Activated T-helper 1 cell treated with anti-CD3 and anti-CD28 coated beads, Interleukin-12 subunit alpha, Interleukin-12 subunit beta, Interleukin-2, Interleukin-4 antibody, amounts not matched to agents 30 ng/mL and 10 ng/mL and 1 ng/mL, durations not matched to agents 14 hours and 24 hours and 36 hours (primary cell): Measurements from ENCODE around the gene NANS. TPM values are rescaled to one million over a fixed set of nuclear protein-coding genes. Genes with fewer than 3 reads are reported as not detected.

Source experiments
- DNase-seq: peaks from one replicate; pipeline ENCODE4 v3.0.0; 2021; ENCODE audit warnings: low spot score
- H3K27ac Mint-ChIP-seq: one replicate; pipeline ENCODE4 v1.8.0; 2021; ENCODE audit warnings: mild to moderate bottlenecking, mixed read lengths
- H3K27me3 Mint-ChIP-seq: one replicate; pipeline ENCODE4 v1.8.0; 2022; ENCODE audit warnings: mild to moderate bottlenecking, moderate library complexity, mixed read lengths; ENCODE audit not compliant: insufficient read depth
- H3K36me3 Mint-ChIP-seq: one replicate; pipeline ENCODE4 v1.8.0; 2021; ENCODE audit warnings: low read depth, mixed read lengths
- H3K4me1 Mint-ChIP-seq: one replicate; pipeline ENCODE4 v1.8.0; 2021; ENCODE audit warnings: low read depth, mixed read lengths
- H3K4me3 Mint-ChIP-seq: one replicate; pipeline ENCODE4 v1.8.0; 2021; ENCODE audit warnings: mild to moderate bottlenecking, moderate library complexity, mixed read lengths
- H3K9me3 Mint-ChIP-seq: one replicate; pipeline ENCODE4 v1.8.0; 2021; ENCODE audit warnings: mixed read lengths
- intact Hi-C: fragments of 100-400 bp; cut with micrococcal nuclease; formaldehyde crosslinking; loops from one replicate; pipeline ENCODE4 v1.15.1; 2024
- total RNA-seq: library from RNA; stranded (reverse); gene quantifications from 2 replicates; pipeline ENCODE4 v1.2.3, GENCODE V29; 2022

The NANS gene
- total RNA-seq, 1 donor from 2014 or later: 55.5 TPM

DNA sequence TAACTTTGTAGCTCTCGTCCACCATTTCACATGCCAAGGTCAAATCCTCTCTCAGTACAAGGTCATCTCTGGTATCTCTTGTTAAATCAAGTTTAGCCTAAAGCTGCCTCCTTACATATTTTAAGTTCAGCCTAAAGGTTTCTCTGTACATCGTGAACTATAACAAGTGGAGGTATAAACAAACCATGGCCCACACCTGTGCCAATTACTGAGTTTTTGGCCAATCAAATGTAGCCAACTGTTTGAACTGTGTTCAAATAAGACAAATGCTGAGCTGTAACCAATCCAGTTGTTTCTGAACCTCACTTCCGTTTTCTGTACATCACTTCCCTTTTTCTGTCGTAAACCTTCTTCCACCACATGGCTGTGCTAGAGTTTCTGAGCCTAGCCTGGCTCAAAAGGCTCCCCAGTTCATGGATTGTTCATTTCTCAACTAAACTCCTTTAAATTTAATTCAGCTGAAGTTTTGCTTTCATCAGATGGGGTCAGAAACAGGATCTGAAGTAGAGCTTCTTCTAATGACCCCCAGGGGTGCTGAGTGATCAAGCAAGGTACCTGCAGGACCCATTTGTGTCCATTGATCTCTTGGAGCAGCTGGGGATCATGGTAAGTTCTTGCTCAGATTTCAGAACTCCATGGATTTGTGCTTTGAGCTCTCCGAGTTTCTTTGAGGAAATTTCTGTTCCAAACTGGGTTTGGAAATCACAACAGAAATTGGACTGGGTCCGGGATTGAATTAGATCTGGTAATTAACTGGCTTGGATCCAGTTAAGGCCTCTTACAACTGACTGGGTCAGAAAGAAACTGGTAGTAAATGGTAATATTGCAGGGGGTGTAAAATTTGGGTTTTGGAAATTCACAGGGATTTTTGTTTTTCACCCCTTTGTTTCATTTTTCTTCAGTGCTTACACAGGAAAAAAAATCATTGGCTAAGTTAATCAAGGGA is 11.0 kb upstream of the NANS start:
- Mint-ChIP-seq H3K27ac (peak overlapping the region; percentile 86), H3K27me3 (peaks cover 6% of the 10 kb centered on the region), H3K9me3 (peaks cover 3% of the 10 kb centered on the region), H3K4me3 (peak overlapping the region; percentile 87), H3K36me3 (peaks cover 26% of the 10 kb centered on the region), H3K4me1 (peaks cover 41% of the 10 kb centered on the region)
- DNase-seq: peak; percentile 38
- intact Hi-C loops: loop anchor here (1.0 to 5.0 kb wide), 5 partner anchors 11 to 412 kb away; partner anchors contain the start of genes ANP32B, NANS, NCBP1 and TRMO

DNA sequence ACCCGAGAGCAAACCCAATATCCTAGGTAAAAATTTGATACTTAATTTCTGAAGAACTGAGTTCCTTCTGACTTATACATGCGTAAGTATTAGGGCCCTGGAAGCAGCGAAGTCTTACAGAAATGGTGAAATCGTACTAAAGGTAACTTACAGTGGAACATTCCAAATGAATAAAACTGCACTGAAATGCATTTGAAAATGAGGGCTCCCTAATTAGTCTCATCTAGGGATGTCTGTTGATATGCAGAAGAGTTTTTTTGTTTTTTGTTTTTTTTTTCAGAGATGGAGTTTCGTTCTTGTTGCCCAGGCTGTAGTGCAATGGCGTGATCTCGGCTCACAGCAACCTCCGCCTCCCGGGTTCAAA is 10.4 kb upstream of the NANS start:
- H3K36me3 Mint-ChIP-seq: peaks cover 26% of the 10 kb centered on the region
- H3K27ac Mint-ChIP-seq: peak overlapping the region; percentile 86
- intact Hi-C loops: loop anchor here (5.0 kb wide), 1 partner anchor 349 kb away; the partner anchor contains the start of gene XPA
- peaks cover 6% of the 10 kb centered on the region for H3K27me3 Mint-ChIP-seq
- H3K4me3 Mint-ChIP-seq: peak overlapping the region; percentile 87
- H3K9me3 Mint-ChIP-seq: peaks cover 3% of the 10 kb centered on the region
- DNase-seq: no peak
- peaks cover 44% of the 10 kb centered on the region for H3K4me1 Mint-ChIP-seq

DNA sequence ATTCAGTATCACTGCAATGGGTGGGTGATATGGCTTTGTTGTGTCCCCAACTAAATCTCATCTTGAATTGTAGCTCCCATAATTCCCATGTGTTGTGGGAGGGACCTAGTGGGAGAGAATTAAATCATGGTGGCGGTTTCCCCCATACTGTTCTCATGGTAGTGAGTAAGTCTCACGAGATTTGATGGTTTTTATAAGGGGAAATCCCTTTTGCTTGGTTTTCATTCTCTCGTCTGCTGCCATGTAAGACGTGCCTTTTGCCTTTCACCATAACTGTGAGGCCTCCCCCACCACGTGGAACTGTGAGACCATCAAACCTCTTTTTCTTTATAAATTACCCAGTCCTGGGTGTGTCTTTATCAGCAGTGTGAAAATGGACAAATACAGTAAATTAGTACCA is 9.5 kb upstream of the NANS start:
- DNase-seq: no peak
- peaks cover 26% of the 10 kb centered on the region for H3K36me3 Mint-ChIP-seq
- H3K9me3 Mint-ChIP-seq: peaks cover 3% of the 10 kb centered on the region
- peak overlapping the region; percentile 63 for H3K27ac Mint-ChIP-seq
- peak overlapping the region; percentile 87 for H3K4me3 Mint-ChIP-seq
- peaks cover 53% of the 10 kb centered on the region for H3K4me1 Mint-ChIP-seq
- H3K27me3 Mint-ChIP-seq: peaks cover 6% of the 10 kb centered on the region
- intact Hi-C loops: loop anchor here (5.0 kb wide), 1 partner anchor 350 kb away; the partner anchor contains the start of gene XPA

DNA sequence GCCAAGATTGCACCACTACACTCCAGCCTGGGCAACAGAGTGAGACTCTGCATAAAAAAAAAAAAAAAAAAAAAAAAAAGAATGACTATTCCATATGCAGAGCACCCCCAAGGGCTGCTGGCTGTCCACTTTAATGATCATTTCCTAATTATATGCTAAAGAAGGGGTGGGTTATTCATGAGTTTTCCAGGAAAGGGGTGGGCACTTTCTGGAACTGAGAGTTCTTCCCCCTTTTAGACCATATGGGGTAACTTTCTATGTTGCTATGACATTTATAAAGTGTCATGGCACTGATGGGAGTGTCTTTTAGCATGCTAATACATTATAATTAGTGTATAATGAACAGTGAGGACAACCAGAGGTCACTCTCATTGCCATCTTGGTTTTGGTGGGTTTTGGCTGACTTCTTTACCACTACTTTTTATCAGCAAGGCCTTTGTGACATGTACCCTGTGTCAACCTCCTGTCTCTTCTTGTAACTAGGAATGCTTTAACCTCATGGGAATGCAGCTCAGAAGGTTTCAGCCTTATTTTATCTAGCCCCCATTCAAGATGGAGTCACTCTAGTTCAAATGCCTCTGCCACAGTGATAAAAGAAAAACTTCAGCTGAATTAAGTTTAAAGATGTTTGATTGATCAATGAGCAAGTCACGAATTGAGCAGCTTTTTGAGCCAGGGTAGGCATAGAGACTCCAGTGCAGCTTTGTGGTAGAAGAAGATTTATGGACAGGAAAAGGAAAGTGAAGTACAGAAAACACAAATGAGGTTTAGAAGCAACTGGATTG is 7.1 kb upstream of the NANS start:
- peaks cover 62% of the 10 kb centered on the region for H3K4me1 Mint-ChIP-seq
- peaks cover 3% of the 10 kb centered on the region for H3K9me3 Mint-ChIP-seq
- intact Hi-C loops: loop anchor here (5.0 kb wide), 1 partner anchor 352 kb away; the partner anchor contains the start of gene XPA

DNA sequence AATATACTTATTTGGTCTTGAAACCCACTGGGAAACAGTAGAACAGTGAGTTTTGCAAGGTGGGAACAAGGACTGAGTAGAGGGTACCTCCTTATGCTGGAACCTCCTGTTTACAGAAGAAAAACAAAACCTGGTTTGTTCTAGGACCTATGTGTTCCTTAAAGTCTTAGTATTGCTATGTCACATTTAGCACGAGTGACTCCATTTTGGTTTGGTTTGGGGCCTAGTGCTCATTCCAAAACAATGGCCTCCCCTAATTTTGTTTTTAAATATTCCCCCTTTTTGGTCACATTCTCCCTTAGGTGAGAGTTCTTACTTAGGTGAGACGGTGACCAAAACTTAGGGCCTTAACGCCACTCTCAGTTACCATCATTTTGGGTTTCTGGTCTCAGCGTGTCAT is 6.2 kb upstream of the NANS start:
- Mint-ChIP-seq H3K36me3 (peaks cover 26% of the 10 kb centered on the region), H3K9me3 (peaks cover under 1% of the 10 kb centered on the region), H3K4me1 (peaks cover 62% of the 10 kb centered on the region), H3K4me3 (no peak overlapping the region), H3K27ac (no peak overlapping the region), H3K27me3 (no peaks in the 10 kb centered on the region)
- DNase-seq: no peak
- intact Hi-C loops: no loop called here

More for the DNA sequence above, 7.1 kb upstream of the NANS start:
- Mint-ChIP-seq H3K36me3 (peaks cover 30% of the 10 kb centered on the region), H3K27me3 (no peaks in the 10 kb centered on the region), H3K27ac (peak overlapping the region; percentile 23), H3K4me3 (no peak overlapping the region)
- no peak for DNase-seq

DNA sequence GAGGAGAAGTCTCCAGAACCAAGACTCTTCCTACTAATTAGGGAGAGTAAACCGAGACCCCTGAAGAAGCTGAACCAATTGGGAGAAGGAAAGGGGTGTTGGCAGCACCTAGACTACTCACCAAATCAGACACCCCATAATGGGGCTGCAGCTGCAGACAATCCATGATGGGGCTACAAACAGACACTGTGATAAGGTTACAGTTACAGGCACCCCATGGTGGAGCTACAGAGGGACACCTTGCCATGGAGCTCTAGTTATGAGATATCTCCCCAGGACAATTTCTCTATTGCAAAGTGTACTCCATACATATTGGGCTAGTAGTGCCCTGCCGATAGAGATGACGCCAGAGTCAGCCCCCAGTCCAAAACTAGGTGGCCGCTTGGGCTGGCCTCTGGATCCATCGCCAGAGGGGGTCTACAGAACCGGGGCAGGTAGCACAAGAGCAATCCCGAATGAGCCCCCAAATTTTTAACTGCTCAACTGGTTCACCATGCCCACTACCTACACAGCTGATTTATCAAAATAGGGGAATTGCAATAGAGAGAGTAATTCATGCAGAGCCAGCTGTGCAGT is 2.1 kb upstream of the NANS start:
- H3K27me3 Mint-ChIP-seq: no peaks in the 10 kb centered on the region
- intact Hi-C loops: no loop called here
- H3K4me1 Mint-ChIP-seq: peaks cover 46% of the 10 kb centered on the region
- no peak for DNase-seq
- H3K9me3 Mint-ChIP-seq: no peaks in the 10 kb centered on the region
- H3K36me3 Mint-ChIP-seq: peaks cover 14% of the 10 kb centered on the region
- peak overlapping the region; percentile 7 for H3K27ac Mint-ChIP-seq
- no peak overlapping the region for H3K4me3 Mint-ChIP-seq

DNA sequence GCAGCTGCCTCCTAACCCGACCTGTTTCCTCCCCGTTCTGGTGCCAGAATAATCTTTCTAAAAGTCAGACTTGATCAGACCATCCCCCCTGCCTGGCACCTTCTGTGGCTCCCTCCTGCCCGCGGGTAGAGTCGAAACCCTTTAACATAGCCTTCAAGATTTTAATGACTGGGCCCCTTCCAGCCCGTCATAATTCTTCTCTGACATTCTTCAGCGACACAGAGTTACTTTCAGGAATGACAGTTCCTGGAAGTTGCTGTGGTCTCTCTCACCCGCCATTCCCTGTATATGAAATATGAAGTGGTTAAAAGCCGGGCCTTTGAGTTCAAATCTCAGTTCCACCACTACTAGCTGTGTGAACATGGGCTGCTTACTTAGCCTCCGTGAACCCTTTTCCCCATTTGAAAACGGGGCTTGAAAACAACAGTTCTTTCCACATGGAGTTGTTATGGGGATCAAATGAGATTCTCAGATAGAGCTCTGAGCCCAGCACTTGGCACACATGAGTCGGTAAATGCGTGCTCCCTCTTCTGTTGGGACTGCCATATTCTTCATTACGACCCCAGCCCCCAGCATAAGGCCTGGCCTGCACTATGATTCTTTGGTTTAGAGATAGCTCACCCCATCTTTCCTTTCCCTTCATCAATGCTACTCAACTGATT is 737 bp downstream of the NANS start:
- peaks cover 26% of the 10 kb centered on the region for H3K4me1 Mint-ChIP-seq
- no peaks in the 10 kb centered on the region for H3K9me3 Mint-ChIP-seq
- H3K27me3 Mint-ChIP-seq: no peaks in the 10 kb centered on the region
- intact Hi-C loops: loop anchor here (1.0 kb wide), 1 partner anchor 17 kb away; no protein-coding TSS in a partner anchor
- no peak for DNase-seq
- H3K27ac Mint-ChIP-seq: peak overlapping the region; percentile 97
- H3K4me3 Mint-ChIP-seq: peak overlapping the region; percentile 98
- H3K36me3 Mint-ChIP-seq: peaks cover 20% of the 10 kb centered on the region

DNA sequence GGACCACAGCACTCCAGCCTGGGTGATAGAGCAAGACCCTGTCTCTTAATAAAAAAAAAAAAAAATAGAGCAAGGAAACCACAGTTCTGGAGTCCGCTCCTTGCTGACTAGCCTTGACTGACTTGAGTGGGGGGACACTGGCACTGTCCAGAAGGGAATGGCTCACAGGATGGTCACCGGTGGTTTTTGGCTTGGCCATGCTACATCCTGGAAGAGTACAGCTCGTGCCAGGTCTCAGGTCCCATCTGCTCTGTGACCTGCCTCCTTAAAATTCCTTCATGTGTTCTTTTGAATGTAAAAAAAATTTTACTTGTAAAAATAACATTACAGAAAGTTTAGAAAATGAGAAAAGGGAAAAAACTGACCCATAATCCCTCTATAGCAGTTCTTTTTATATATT is 5.6 kb downstream of the NANS start:
- Mint-ChIP-seq H3K36me3 (peaks cover 35% of the 10 kb centered on the region), H3K4me3 (no peak overlapping the region), H3K4me1 (peaks cover 8% of the 10 kb centered on the region), H3K27ac (no peak overlapping the region), H3K9me3 (no peaks in the 10 kb centered on the region), H3K27me3 (no peaks in the 10 kb centered on the region)
- intact Hi-C loops: no loop called here
- no peak for DNase-seq

DNA sequence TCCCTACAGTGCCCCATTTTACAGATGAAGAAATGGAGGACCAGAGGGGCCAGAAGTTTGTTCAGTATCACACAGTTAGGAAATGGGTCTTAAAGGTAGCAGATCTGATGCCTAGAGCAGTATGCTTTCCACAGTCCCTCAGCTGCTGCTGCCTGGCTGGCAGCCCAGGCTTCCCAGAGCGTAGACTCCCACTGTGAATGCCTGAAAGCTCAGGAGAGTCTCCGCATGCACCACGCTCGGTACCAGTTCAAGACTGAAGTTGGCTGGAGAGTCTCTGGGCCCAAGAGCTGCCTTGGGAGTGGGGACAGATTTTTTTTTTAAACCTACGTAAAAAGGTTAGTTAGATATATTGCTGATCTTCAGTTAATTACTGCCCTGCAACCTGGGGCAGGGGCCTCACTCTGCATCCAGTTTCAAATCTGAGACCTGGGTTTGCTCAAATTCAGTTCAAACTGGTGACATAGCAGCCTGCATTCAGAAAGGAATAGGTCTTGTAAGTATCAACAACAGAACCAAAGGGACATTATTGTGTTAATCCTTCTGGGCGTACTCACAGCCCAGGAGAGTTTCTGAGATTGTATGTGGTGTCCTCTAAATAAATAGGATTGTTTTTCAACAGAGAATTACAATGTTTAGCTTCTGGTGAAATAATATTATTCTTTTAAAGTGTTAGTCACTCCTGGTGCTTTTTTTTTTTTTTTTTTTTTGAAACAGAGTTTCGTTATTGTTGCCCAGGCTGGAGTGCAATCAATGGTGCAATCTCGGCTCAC is 8.3 kb downstream of the NANS start:
- DNase-seq: no peak
- Mint-ChIP-seq H3K4me1 (peaks cover 6% of the 10 kb centered on the region), H3K4me3 (no peak overlapping the region), H3K27me3 (no peaks in the 10 kb centered on the region), H3K36me3 (peaks cover 35% of the 10 kb centered on the region), H3K27ac (no peak overlapping the region), H3K9me3 (no peaks in the 10 kb centered on the region)
- intact Hi-C loops: no loop called here

DNA sequence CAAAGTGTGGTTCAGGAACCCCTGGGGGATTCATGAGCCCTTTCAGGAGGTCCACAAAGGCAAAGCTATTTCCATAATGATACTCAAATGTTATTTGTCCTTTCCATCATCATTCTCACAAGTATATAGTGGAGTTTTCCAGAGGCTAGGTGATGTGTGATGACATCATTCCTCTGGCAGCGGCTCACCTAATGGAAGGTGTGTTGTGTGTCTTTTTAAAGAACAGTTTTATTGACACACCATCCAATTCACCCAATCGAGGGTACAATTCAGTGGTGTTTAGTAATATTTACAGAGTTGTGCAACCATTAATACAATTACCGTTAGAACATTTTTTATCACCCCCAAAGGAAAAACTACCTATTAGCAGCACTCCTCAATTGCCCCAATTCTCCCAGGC is 9.7 kb downstream of the NANS start:
- no peak for DNase-seq
- Mint-ChIP-seq H3K4me3 (no peak overlapping the region), H3K27ac (no peak overlapping the region), H3K9me3 (no peaks in the 10 kb centered on the region), H3K4me1 (peaks cover 6% of the 10 kb centered on the region), H3K36me3 (peaks cover 32% of the 10 kb centered on the region), H3K27me3 (no peaks in the 10 kb centered on the region)
- intact Hi-C loops: no loop called here

DNA sequence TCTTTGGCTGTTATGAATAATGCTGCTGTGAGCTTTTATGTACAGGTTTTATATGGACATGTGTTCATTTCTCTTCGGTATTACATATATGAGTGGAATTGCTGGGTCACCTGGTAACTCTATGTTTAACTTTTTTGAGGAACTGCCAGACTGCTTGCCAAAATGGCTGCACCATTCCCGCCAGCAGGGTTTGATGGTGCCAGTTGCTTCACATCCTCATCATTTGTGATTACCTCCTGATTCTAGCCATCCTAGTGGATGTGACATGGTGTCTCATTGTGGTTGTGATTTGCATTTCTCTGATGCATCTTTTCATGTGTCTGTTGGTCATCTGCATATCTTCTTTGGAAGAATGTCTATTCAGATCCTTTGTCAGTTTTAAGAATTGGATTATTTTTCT is 10.7 kb downstream of the NANS start:
- Mint-ChIP-seq H3K27me3 (no peaks in the 10 kb centered on the region), H3K27ac (no peak overlapping the region), H3K4me1 (peaks cover 6% of the 10 kb centered on the region), H3K36me3 (peaks cover 35% of the 10 kb centered on the region), H3K4me3 (no peak overlapping the region), H3K9me3 (no peaks in the 10 kb centered on the region)
- no peak for DNase-seq
- intact Hi-C loops: no loop called here

DNA sequence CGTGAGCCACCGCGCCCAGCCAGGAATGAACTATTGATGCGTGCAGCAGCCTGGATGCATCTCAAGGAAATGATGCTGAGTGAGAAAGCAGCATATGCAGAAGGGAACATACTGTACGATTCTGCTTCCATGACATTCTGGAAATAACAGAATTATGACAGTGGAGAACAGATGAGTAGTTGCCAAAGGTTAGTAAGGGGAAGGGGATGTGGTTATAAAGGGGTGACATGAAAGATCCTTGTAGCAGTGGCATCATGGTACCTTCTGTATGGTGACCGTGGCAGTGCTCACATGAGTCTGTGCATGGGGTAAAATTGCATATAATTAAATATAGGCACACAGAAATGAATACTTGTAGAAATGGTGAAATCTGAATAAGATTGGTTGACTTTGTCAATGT is 13.0 kb downstream of the NANS start:
- no peak overlapping the region for H3K27ac Mint-ChIP-seq
- no peak for DNase-seq
- H3K9me3 Mint-ChIP-seq: no peaks in the 10 kb centered on the region
- H3K4me1 Mint-ChIP-seq: peaks cover 14% of the 10 kb centered on the region
- H3K4me3 Mint-ChIP-seq: no peak overlapping the region
- H3K36me3 Mint-ChIP-seq: peaks cover 29% of the 10 kb centered on the region
- H3K27me3 Mint-ChIP-seq: no peaks in the 10 kb centered on the region
- intact Hi-C loops: no loop called here
